HCT116 (cell line): ENCODE measurements around the gene OR6C70. TPM values are rescaled to one million over a fixed set of nuclear protein-coding genes. Genes with fewer than 3 reads are reported as not detected.

Experiments used
- ATAC-seq: fragments of 200-7000 bp; cut with Tn5 transposase; 2 replicates; pipeline ENCODE4 v1.9.1; 2020; ENCODE audit warnings: mild to moderate bottlenecking, moderate library complexity
- BruUV-seq: library from RNA; stranded (reverse); fragments of 400-500 nt; replicated peaks from 2 replicates; lab custom pipeline; 2021; lab: Mats Ljungman, UMichigan
- CTCF ChIA-PET: fragments of 300-600 bp; sonication (Branson Sonifier 250); formaldehyde crosslinking; loops from one replicate; lab custom pipeline; 2021; ENCODE audit warnings: antibody characterized with exemption; lab: Charles Lee
- POLR2A ChIA-PET: fragments of 300-600, 350-600 bp; sonication (Branson Sonifier 250); formaldehyde crosslinking; loops from one replicate; lab custom pipeline; 2021; ENCODE audit warnings: antibody characterized with exemption; lab: Charles Lee
- RAD21 ChIA-PET, 2 experiments: fragments of 300-600 bp; sonication (Branson Sonifier 250); formaldehyde crosslinking; loops; one replicate each; lab custom pipeline; 2023; ENCODE audit warnings: low total read pairs in 2 of 2; ENCODE audit not compliant: uncharacterized antibody in 2 of 2, unreplicated experiment in 2 of 2, low non-redundant PET in 1 of 2; lab: Charles Lee
- DNase-seq: peaks from one replicate; pipeline ENCODE4 v3.0.0-alpha.2; 2010; ENCODE audit warnings: low read depth, low spot score
- H2AFZ ChIP-seq: fragments of 200-600 bp; shearing (Covaris generic), sonication (generic); 2 replicates; pipeline ENCODE4 v1.6.1; 2017; ENCODE audit warnings: low read depth, mixed run types, mixed read lengths, antibody characterized with exemption, low read length; ENCODE audit not compliant: poor library complexity, severe bottlenecking
- H3K27ac ChIP-seq: 2 replicates; pipeline ENCODE4 v1.5.1; 2012; ENCODE audit warnings: low read depth, low read length
- H3K27me3 ChIP-seq: fragments of 200-600 bp; sonication (generic); 2 replicates; pipeline ENCODE4 v1.6.1; 2016; ENCODE audit warnings: mixed run types, low read length, mixed read lengths; ENCODE audit not compliant: insufficient read depth
- H3K36me3 ChIP-seq, 2 experiments: fragments of 200-500 bp in 1 of 2; fragments of 200-600 bp in 1 of 2; sonication (Bioruptor generic) in 1 of 2; sonication (generic) in 1 of 2; 2 replicates each; pipeline versions ENCODE4 v1.5.1 to v1.6.1; 2014 to 2016; ENCODE audit warnings: low read length in 2 of 2, inconsistent platforms in 1 of 2, mixed read lengths in 1 of 2, mixed run types in 1 of 2; ENCODE audit not compliant: insufficient read depth in 2 of 2, control insufficient read depth in 1 of 2
- H3K4me1 ChIP-seq, 2 experiments: fragments of 200-600 bp in 1 of 2; sonication (generic) in 1 of 2; 2 replicates each; pipeline versions ENCODE4 v1.5.1 to v1.6.1; 2012 to 2017; ENCODE audit warnings: low read length in 2 of 2, inconsistent platforms in 1 of 2, mild to moderate bottlenecking in 1 of 2, mixed read lengths in 1 of 2, mixed run types in 1 of 2, moderate library complexity in 1 of 2; ENCODE audit not compliant: insufficient read depth in 2 of 2, control insufficient read depth in 1 of 2
- H3K4me2 ChIP-seq: fragments of 200-600 bp; sonication (generic); 2 replicates; pipeline ENCODE4 v1.6.1; 2017; ENCODE audit warnings: mixed run types, low read length, mixed read lengths
- H3K4me3 ChIP-seq, 2 experiments: fragments of 200-600 bp in 1 of 2; sonication (generic) in 1 of 2; replicated peaks in 1 of 2; 2 replicates each; pipeline ENCODE4 v1.5.1; 2011 to 2016; ENCODE audit warnings: low read length in 2 of 2, control low read depth in 1 of 2, low read depth in 1 of 2, mild to moderate bottlenecking in 1 of 2, mixed read lengths in 1 of 2, mixed run types in 1 of 2
- H3K79me2 ChIP-seq: fragments of 200-600 bp; sonication (generic); 2 replicates; pipeline ENCODE4 v1.6.1; 2017; ENCODE audit warnings: mild to moderate bottlenecking, mixed run types, low read length, moderate library complexity, mixed read lengths; ENCODE audit not compliant: insufficient read depth
- H3K9ac ChIP-seq: fragments of 200-600 bp; sonication (generic); 2 replicates; pipeline ENCODE4 v1.6.1; 2016; ENCODE audit warnings: low read length, mixed read lengths
- H3K9me2 ChIP-seq: fragments of 200-600 bp; sonication (generic), shearing (Covaris generic); 2 replicates; pipeline ENCODE4 v1.6.1; 2017; ENCODE audit warnings: mixed run types, mild to moderate bottlenecking, moderate library complexity; ENCODE audit not compliant: insufficient read depth
- H3K9me3 ChIP-seq, 2 experiments: fragments of 200-500 bp in 1 of 2; fragments of 200-600 bp in 1 of 2; sonication (Bioruptor generic) in 1 of 2; sonication (generic) in 1 of 2; 2 replicates each; pipeline ENCODE4 v1.6.1; 2014 to 2017; ENCODE audit warnings: low read length in 2 of 2, mixed read lengths in 2 of 2, inconsistent platforms in 1 of 2, low read depth in 1 of 2, mild to moderate bottlenecking in 1 of 2, mixed run types in 1 of 2, moderate library complexity in 1 of 2; ENCODE audit not compliant: control insufficient read depth in 1 of 2, insufficient read depth in 1 of 2
- H4K20me1 ChIP-seq: fragments of 200-600 bp; sonication (generic), shearing (Covaris generic); 2 replicates; pipeline ENCODE4 v1.6.1; 2017; ENCODE audit warnings: mixed run types, mild to moderate bottlenecking, moderate library complexity; ENCODE audit not compliant: insufficient read depth
- ATF3 ChIP-seq: IDR thresholded peaks from 2 replicates; pipeline ENCODE4 v1.6.1; 2012
- CBX3 ChIP-seq: IDR thresholded peaks from 2 replicates; pipeline ENCODE4 v1.6.1; 2012; ENCODE audit warnings: low read depth
- CEBPB ChIP-seq: IDR thresholded peaks from 2 replicates; pipeline ENCODE4 v1.6.1; 2012; ENCODE audit warnings: low read depth
- CTCF ChIP-seq, 3 experiments: fragments of 200-600 bp in 1 of 3; sonication (generic) in 1 of 3; IDR thresholded peaks in 2 of 3; conservative IDR thresholded peaks in 1 of 3; 2 replicates each; pipeline ENCODE4 v1.5.1; 2012 to 2017; ENCODE audit warnings: low read depth in 2 of 3, low read length in 2 of 3, antibody characterized with exemption in 1 of 3, borderline replicate concordance in 1 of 3, control low read depth in 1 of 3, mild to moderate bottlenecking in 1 of 3, mixed read lengths in 1 of 3, mixed run types in 1 of 3, moderate library complexity in 1 of 3; ENCODE audit not compliant: insufficient read depth in 1 of 3
- EGR1 ChIP-seq: IDR thresholded peaks from 2 replicates; pipeline ENCODE4 v1.6.1; 2012; ENCODE audit warnings: low read depth
- EZH2 ChIP-seq: fragments of 200-600 bp; sonication (generic); IDR thresholded peaks from 2 replicates; pipeline ENCODE4 v1.6.1; 2017; ENCODE audit warnings: antibody characterized with exemption, mixed run types
- FOSL1 ChIP-seq: IDR thresholded peaks from 2 replicates; pipeline ENCODE4 v1.6.1; 2012; ENCODE audit warnings: low read depth
- JUND ChIP-seq: IDR thresholded peaks from 2 replicates; pipeline ENCODE4 v1.6.1; 2012
- POLR2A ChIP-seq: IDR thresholded peaks from 2 replicates; pipeline ENCODE4 v1.7.0; 2011; ENCODE audit warnings: borderline replicate concordance; ENCODE audit not compliant: insufficient read depth, insufficient read length; ENCODE audit errors: extremely low read depth
- SIN3A ChIP-seq: IDR thresholded peaks from 2 replicates; pipeline ENCODE4 v1.6.1; 2012; ENCODE audit warnings: low read depth
- SP1 ChIP-seq: IDR thresholded peaks from 2 replicates; pipeline ENCODE4 v1.6.1; 2012; ENCODE audit warnings: low read depth
- SRF ChIP-seq: IDR thresholded peaks from 2 replicates; pipeline ENCODE4 v1.6.1; 2012; ENCODE audit warnings: low read depth
- TCF7L2 ChIP-seq: IDR thresholded peaks from 2 replicates; pipeline ENCODE4 v1.7.0; 2011; ENCODE audit warnings: borderline replicate concordance, inconsistent platforms; ENCODE audit not compliant: insufficient read depth, insufficient read length; ENCODE audit errors: extremely low read depth
- ZFX ChIP-seq: fragments of 450-650 bp; IDR thresholded peaks from 2 replicates; pipeline ENCODE4 v1.6.1; 2017
- ZNF274 ChIP-seq: fragments of 200-500 bp; sonication (Bioruptor generic); IDR thresholded peaks from 2 replicates; pipeline ENCODE4 v1.6.1; 2014; ENCODE audit warnings: mild to moderate bottlenecking, low read depth, low read length, inconsistent platforms
- intact Hi-C: fragments of 100-400 bp; cut with micrococcal nuclease; formaldehyde crosslinking; loops from 2 replicates; pipeline ENCODE4 v1.10.0; 2022
- total RNA-seq: library from RNA; stranded (reverse); gene quantifications from one replicate; pipeline ENCODE4 v1.2.1, GENCODE V29; 2021; ENCODE audit not compliant: unreplicated experiment

OR6C70 gene
- total RNA-seq, 1 experiment from 2014 or later: not detected

DNA sequence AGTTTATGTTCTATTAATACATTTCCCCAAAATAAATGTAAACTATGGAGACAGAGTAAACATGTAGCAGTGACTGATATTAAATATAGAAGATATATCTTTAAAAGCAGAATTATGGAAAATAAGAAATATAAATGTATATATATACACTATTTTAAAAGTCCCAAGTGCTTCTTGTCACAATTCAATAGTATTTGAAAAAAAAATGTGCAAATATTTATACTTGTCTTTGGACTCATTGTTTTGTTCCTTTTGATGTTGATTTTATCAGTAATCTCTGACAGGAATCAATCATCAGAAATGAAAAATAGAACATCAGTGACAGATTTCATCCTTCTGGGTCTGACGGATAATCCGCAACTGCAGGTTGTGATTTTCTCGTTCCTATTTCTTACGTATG lies 44.0 kb downstream of the OR6C70 start, which contains the start of gene OR6C76:
TSS of gene OR6C76 (plus strand) at position 301 of the 400 bp plus-strand sequence. CDS start at position 301, 0 bp downstream.
- Histone ChIP-seq H3K4me2 (no peak within 1 kb of the TSS), H3K27ac (no peak within 1 kb of the TSS), H3K4me1 (no peaks in the 10 kb centered on the region), H3K9me2 (no peaks in the 10 kb centered on the region), H3K79me2 (no peaks in the 10 kb centered on the region), H2AFZ (no peak within 1 kb of the TSS), H3K9me3 (no peaks in the 10 kb centered on the region), H3K4me3 (no peak within 1 kb of the TSS), H4K20me1 (no peaks in the 10 kb centered on the region), H3K9ac (no peak within 1 kb of the TSS), H3K27me3 (no peaks in the 10 kb centered on the region), H3K36me3 (no peaks in the 10 kb centered on the region)
- intact Hi-C loops: no loop called here
- TF ChIP-seq EZH2 (no peak), SP1 (no peak), JUND (no peak), ZFX (no peak)
- no peak for ATAC-seq
- no TSS peak for BruUV-seq
- POLR2A ChIA-PET: no interaction called here
- no peak for DNase-seq
- CTCF ChIA-PET: no interaction called here
- RAD21 ChIA-PET: no interaction called here

GRCh38 chr12:55420307-55420962 lies 49.5 kb downstream of the OR6C70 start:
- ATAC-seq (no peak), DNase-seq (no peak)
- Histone ChIP-seq H3K4me2 (no peak overlapping the region), H2AFZ (no peak overlapping the region), H3K79me2 (no peaks in the 10 kb centered on the region), H4K20me1 (no peaks in the 10 kb centered on the region), H3K4me3 (no peak overlapping the region), H3K27me3 (no peaks in the 10 kb centered on the region; the same call in 1 of the 2 replicates), H3K9me2 (no peaks in the 10 kb centered on the region), H3K36me3 (no peaks in the 10 kb centered on the region), H3K27ac (no peak overlapping the region), H3K4me1 (no peaks in the 10 kb centered on the region), H3K9ac (no peak overlapping the region), H3K9me3 (no peaks in the 10 kb centered on the region)
- POLR2A ChIA-PET: no interaction called here
- RAD21 ChIA-PET: no interaction called here
- CTCF ChIA-PET: no interaction called here
- no TSS peak for BruUV-seq
- intact Hi-C loops: no loop called here
- TF ChIP-seq EGR1: no peak
- no peak for TF ChIP-seq CTCF (IDR thresholded peaks at IDR 0.05 in 2 of 3, conservative IDR thresholded peaks at IDR 0.05 in 1 of 3; ENCODE audit: borderline replicate concordance in 1 of 3, insufficient read depth in 1 of 3, low read depth in 2 of 3, low read length in 2 of 3)
- TF ChIP-seq FOSL1: no peak
- TF ChIP-seq POLR2A: no peak
- TF ChIP-seq ZNF274: no peak
- TF ChIP-seq SP1: no peak
- TF ChIP-seq SRF: no peak
- no peak for TF ChIP-seq SIN3A
- no peak for TF ChIP-seq CBX3
- no peak for TF ChIP-seq TCF7L2
- no peak for TF ChIP-seq CEBPB
- TF ChIP-seq ATF3: no peak
